ENCODE measurements around the gene ALDH1L1.
"Not testable (repeated sequence)": the region's sequence is repeated elsewhere in the genome, so short reads cannot be mapped to it uniquely, and the experiment has no call there.

The ALDH1L1 gene

GRCh38 chr3:126081618-126082361 lies 98.6 kb downstream of the ALDH1L1 start:
- DNase-seq, result no peak

- DNase-seq, result no peak
Observed at GRCh38 chr3:126080970-126081369, 99.4 kb downstream of the ALDH1L1 start.

GRCh38 chr3:126078866-126079265 lies 101.5 kb downstream of the ALDH1L1 start:
- no peak for DNase-seq

GRCh38 chr3:126077754-126078153 lies 102.6 kb downstream of the ALDH1L1 start:
- no peak for DNase-seq

DNA sequence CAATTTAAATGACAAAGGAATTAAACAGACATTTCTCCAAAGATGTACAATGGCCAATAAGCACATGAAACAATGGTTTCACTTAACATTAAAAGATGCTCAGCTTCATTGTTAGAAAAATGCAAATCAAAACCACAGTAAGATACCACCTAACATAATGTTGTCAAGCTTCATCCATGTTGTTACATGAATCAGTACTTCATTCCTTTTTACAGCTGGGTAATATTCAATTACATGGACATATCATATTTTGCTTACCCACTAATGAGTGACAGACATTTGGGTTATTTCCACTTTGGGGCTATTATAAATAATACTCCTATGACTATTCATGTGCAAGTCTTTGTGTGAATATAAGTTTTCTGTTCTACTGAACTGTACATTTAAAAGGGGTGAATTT lies 104.2 kb downstream of the ALDH1L1 start:
- DNase-seq, result no peak

DNA sequence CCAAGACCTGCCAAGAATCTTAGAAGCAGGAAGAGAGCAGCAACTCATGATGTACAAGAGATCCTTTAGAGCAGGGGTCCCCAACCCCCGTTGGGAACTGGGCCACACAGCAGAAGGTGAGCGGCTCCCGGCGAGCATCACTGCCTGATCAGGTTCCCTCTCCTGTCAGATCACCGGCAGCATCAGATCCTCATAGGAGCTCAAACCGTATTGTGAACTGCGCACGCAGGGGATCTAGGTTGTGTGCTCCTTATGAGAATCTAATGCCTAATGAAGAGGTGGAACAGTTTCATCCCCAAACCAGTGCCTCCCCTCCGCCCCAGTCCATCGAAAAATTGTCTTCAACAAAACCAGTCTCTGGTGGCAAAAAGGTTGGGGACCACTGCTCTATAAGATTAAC lies 110.2 kb downstream of the ALDH1L1 start:
- DNase-seq, result no peak

- no peak for DNase-seq
Observed at GRCh38 chr3:126067959-126068358, 112.4 kb downstream of the ALDH1L1 start.

DNA sequence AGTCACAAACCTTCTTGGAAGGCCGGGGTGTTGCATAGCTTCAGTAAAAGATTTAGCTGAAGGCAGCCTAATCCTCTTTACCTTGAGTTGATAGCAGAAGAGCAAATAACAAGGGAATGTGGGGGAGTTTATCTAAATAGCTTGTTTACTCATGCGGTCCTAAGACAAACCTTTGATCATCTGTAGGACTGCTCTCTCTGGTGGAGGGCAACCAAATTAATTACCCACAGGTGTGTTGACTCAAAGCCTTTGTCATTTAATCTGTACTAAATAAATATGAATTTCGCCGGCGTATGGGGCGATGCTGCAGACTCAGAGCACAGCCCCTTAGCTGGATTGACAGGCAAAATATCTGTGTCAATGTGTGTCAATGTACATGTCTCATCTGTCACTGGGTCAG lies 113.7 kb downstream of the ALDH1L1 start:
- DNase-seq, result not testable (repeated sequence)

DNA sequence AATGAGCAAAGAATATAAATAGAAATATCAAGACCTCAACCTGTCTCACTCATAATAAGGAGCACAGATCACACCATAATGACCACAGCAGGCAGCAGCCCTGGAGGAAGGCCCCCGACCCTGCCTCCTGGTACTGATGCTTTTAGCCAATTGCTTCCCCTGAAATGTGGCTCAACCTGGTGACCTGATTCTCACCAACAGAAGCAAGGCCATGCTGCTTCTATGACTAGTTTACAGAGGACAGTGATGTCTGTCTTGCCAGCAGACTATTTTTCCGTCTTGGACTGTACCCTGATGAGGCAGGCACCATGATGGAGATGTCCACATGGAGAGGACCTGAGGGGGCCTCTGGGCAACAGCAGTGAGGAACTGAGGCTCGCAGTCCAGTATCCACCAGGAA lies 114.5 kb downstream of the ALDH1L1 start:
- DNase-seq, result no peak

DNA sequence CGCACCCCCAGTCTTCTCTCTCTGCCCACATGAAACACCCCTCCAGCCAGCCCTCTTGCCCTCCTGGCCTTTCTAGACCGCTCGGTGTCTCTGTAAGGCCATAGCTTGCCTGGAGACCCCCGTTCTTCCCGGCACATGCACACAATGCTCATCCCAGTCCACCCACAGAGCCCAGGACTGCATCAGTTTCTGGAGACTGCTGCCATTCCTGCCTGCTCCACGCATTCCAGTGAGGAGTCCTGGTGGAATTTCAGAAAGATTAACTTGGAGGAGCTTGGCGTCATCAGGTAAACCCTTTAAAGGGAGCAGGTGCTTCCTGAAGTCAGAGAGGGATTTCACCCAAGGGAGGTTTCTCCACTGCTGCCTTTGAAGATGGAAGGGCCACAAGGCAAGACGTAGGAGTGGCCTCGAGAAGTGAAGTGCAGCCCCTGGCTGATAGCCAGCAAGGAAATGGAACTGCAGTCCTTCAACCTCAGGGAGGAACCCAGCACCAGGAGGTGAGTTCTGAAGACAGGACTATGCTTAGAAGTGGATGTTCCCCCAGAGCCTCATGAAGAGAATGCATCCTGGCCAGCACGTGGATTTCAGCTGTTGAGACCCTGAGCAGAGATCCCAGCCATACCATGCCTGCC lies 115.6 kb downstream of the ALDH1L1 start:
- no peak for DNase-seq

DNA sequence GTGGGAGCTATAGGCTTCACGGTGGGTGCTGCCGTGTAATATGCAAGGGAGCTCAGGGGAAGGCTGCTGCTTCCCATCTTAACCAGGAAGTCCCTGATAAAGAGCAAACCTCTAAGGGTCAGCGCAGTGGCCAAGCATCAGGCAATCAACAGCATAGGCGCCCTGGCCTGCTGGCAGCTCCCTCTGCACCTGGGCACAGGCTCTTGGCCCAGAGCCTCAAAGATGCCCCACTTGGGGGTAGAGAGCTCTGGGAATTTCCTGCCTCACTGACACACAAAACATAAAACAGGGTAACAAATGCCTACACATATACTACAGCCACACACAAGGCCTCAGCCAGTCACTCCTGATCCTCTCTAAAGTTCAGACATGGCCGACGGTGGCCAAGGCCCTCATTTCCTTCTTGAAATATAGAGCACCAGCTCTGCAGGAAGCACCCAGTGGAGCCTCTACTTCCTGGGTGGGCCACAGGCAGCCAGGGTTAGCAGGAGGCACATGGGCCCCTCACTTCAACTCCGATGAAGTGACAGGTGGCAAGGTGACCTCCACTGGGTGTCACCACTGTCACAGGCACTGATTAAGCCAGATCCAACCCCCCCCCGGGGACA lies 116.9 kb downstream of the ALDH1L1 start:
- DNase-seq, result no peak

- DNase-seq, result no peak
Observed at GRCh38 chr3:126061301-126062032, 118.9 kb downstream of the ALDH1L1 start.

DNA sequence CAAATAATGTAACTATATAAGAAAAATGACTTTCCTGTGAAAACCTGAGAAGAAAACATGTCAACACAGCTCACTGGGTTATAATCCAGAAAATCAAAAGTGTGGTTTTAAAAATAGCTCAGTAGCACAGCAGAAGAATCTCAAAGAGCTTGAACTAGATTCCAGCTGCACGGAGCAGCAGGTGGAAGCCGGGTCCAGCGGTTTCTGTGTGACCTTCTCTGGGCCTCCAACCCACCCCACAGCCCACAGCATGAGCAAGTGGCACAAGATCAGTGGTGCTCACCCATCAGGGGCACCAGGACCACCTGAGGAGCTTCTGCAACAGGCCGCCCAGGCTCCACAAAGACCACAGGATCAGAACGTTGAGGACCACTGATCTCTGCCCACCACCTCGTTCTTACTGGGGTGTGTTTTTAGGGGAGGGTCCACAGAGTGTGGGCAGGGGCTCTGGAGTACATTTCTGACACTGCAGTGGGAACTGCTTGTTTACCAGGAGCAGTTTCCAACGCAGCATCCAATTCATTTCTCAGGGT lies 119.7 kb downstream of the ALDH1L1 start:
- DNase-seq, result no peak

DNA sequence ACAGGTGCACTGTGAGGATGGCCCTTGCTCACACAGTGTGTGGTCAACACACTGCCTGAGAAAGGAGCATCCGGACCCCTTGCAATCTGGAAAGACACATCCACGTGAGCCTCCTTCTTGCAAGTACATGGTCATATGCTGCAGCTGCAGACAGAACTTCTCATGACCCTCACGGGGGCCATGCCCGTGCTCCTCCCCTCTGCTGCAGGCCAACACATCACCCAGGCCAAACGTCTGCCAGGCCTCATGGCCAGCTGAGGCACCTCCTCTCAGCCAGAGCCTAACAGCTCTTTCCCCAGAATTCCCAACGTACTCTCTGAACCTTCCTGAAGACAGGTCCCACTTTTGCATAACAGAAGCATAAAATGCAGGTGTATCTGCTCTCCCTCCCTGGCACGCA lies 121.7 kb downstream of the ALDH1L1 start:
- no peak for DNase-seq

DNA sequence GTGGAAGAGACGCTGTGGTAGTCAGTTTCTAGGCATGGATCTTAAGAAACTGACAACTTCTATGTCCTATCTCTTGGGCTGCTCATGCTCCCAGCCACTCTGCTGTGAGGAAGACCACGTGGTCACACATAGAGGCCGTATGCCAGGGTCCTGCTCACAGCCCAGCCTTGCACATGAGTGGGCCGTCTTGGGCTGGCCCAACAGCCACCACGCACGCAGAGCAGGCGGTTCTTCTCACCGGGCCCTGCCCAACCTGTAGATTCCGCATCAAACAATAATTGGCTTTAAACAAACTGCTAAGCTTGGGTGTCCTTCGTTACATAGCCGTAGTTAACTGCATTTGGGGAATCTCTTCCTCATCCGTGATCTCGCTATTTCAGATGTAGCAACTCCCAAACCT lies 122.5 kb downstream of the ALDH1L1 start:
- DNase-seq, result no peak

DNA sequence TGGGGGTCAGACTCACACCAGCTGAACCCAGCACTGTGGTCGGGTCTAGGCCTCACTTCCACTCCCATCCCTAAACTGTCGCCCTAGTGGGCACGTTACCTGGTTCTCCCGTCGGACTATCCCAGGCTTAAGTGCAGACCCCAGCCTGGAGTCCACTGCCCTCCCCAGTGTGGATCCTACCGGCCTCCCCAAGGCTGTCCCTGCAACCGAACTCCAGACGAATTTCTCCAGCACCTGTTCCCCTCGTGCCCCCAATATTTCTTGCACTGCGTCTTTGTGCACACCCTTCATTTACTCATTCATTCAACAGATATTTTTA lies 122.9 kb downstream of the ALDH1L1 start:
- no peak for DNase-seq

DNA sequence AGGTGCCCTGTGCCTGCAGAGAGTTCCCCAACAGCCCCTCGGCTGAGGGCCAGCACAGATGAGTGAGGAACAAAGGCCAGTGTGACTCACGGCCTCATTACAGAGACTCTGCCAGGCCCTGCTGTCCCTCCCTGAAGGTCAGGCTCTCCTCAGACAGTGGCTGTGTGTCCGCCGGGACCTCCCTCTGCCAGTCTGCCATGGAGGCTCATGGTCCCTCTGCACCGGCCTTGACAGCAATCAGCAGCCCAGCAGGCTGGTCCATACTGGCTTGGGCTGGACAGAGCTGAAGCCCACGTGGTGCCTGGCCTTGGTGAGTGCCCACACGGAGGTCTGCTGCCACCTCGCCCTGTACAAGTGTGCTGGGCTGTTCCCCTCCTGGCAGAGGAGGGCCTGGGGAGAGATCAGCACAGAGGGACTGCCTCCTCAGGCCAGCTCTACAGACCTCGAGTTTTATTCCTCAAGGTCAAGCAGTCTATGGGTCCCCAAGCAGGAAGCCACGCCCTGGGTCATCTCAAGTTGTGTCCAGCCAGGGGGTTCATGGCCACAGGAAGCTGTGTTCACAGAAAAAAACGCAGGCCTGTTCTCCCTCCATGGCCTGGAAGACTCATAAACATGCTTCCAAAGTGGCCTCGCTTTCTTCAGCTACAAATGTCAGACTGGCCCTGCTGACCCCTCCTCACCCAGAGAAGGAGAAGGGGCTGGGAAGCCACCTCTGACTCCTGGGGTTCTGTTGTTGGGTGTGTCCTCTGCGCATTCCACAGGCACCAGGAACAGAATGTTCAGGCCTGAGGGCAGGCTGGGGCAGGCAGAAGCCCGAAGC lies 123.5 kb downstream of the ALDH1L1 start:
- no peak for DNase-seq

DNA sequence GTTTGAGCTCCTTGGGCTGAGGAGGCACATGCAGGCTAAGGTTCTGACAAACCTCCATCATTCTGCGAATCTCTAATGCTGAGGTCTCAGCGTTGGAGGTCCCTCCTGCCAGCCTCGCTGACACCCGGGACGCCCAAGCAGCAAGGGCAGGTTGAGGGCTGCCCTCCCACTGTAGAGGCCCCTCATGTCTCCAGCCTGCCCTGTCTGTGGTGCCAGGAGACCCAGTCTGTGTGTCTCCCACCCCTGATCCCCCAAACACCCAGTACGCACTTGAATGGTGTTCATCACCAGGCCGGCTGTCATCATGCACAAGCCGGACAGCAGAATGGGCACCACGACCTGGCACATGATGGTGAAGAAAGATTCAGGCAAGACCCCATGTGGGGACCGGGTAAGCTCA lies 124.3 kb downstream of the ALDH1L1 start:
- no peak for DNase-seq

- no peak for DNase-seq
Observed at GRCh38 chr3:126054870-126055269, 125.5 kb downstream of the ALDH1L1 start.

DNA sequence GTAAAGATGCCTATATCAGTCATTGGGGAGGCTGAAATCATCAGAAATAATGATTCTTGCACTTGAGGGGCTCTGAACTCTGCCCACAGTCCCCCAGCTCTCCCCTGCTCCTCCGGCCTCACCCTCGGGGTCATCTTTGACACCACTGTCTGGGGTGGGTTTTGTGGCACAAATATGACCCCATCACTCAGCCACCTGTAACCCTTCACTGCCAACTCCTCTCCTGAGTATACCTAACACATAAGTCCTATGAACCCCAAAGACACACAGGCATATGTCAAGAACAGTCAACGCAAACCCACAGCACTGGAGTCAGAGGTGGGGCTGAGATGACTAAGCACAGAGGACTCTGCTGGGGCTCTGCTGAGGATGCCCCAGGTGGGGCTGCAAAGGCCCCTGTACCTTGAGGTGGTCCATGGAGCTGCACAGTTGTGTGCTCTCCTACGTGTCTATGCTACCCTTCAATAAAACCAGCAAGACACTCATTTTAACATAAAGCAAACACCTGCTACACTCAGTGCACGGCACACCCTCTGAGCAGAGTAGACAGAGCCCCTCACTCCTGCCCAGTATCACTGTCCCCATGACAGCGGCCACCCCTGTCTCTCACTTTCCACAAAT lies 126.3 kb downstream of the ALDH1L1 start:
- no peak for DNase-seq

Measured in activated CD4-positive, CD25-positive, alpha-beta regulatory T cell treated with anti-CD3 and anti-CD28 coated beads, Interleukin-2, amount 50 U/mL, for 72 hours (primary cell).